ENCODE measurements around the gene RIT2.

The RIT2 gene

DNA sequence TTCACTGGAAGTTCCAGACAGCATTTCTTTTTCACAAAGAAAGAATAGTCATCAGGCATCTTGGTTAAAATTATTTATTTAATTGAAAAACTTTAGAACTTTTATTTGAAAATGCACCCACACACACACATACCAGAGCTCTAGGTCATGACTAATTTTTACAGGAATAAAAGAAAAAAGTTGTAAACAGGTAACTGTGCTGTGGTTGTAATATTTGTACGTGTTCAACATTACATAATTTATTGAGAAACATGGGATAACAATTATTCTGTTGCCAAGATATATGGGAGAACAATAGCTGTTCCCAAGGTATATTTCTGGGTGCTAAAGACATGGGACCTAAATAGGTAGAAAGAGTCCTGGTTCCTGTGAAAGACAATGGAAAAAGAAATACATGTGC lies 104.9 kb downstream of the RIT2 start:
- no peak for DNase-seq (ENCODE audit: low read depth)

DNA sequence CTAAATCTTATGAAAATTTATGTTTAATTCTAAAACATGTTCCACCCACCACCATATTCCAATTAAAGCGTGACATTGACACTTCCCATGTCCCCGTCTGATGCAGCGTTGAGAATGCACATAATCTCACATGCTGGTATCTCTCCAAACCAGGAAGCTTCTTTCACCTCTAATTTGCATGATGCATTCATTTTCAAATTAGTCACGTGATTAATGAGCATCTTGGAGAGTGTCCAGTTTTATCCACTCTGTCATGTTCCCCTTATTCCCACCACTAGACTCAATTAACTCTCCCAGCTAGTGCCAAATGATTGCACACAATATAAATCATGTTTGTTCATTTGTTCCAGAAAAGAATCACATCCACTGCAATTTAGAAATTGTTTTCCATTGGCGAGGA lies 105.8 kb downstream of the RIT2 start:
- no peak for DNase-seq (ENCODE audit: low read depth)

GRCh38 chr18:43007365-43007764 lies 108.1 kb downstream of the RIT2 start:
- DNase-seq (ENCODE audit: low read depth): no peak

DNA sequence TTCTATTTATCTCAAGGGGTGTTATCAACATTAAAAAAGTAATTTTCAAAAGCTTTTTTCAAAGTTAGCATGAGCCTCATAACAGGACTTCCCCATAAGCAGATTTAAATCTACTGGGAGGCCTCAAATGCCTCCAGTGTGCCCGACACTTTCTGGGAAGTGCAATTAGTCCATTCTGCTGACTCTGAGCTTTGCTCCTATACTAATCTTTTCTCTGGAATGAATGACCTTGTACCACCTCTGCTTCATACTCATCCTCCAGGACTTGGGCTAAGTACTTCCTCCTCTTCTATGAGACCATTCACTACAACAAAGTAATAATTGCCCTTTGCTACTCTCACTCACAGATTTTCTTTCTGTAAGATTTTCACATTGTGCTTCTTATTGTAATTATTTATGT lies 111.1 kb downstream of the RIT2 start:
- DNase-seq (ENCODE audit: low read depth): no peak

DNA sequence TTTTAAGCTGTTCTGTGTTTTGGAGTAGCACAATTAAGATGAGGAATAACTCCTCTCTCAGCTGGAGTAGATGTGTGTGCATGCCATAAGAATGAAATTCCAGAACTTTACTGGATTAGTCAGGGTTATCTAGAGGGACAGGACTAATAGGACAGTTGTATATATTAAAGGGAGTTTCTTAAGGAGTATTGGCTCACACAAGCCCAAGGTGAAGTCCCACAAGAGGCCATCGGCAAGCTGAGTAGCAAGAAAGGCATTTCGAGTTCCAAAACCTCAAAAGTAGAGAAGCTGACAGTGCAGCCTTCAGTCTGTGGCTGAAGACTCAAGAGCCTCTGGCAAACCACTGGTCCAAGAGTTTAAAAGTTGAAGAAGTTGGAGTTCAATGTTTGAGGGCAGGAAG lies 113.7 kb downstream of the RIT2 start:
- no peak for DNase-seq (ENCODE audit: low read depth)

DNA sequence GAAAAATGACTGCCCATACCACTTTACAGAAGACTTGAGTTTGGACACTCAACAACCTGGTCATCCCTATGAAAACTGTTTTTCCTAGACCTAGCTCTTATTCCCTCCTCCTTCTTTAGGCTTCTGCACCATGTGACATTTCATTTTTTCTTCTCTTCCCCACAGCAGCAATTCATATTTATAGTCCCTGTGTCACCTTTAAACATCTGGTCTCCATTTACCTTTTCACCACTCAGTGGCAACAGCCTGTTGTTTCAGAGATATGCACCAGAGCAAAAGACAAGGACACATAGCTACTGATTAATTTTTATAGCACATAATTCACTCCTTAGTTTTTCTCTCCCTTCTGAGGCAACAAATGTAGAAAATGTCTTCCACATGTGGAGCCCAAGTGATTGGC lies 118.7 kb downstream of the RIT2 start:
- DNase-seq (ENCODE audit: low read depth): no peak

DNA sequence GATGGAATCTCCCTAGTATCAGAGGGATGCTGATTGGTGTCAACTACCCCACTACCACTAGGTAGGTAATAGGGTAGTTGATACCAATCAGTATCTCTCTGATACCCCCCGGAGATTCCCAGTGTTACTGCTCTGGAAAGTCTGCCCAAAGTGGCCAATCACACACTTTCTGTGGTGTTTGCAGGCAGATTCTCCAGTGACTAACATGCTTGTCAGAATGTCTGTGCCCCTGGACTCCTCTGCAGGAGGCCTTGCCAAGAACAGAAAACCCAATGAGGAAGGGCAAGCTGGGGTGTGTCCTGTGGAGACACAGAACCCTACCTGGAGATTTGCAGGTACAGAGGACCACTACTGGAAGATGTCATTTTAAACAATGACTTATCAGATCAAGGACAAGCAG lies 135.1 kb downstream of the RIT2 start:
- DNase-seq (ENCODE audit: low read depth): no peak

- no peak for DNase-seq (ENCODE audit: low read depth)
Measured at GRCh38 chr18:42977982-42978637, 137.4 kb downstream of the RIT2 start.

DNA sequence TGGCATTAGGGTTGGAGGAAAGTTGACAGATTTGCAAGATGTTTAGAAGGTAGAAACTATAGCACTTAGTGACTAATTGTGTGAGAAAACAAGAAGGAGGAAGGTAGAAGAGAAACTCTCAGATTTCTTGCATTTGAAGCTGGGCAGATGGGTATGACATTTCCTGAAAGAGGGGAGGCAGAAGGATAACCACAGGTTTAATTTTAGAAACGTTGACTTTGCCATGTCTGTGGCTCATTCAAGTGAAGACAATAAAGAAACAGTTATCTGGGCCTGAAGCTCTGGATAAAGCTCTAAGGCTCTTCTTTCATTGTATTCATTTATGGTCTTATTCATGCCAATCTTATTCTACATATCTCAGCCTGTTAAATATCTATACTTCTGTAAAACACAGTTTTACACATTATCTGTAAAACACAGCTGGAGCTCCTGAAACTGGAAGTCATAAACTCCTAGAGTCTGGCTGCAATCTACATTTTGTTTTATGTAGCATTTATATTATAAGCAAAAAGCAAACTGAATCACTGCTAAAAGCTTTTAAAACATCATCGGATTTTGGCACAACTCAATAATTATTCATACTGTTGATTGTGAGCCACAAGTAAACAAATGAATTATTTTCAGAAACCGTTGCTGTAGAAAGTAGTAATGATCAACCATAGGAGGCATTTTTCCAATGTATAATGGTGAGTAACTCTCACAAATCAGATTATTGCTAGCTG lies 138.5 kb downstream of the RIT2 start:
- DNase-seq (ENCODE audit: low read depth): no peak

GRCh38 chr18:42969366-42969765 lies 146.1 kb downstream of the RIT2 start:
- DNase-seq (ENCODE audit: low read depth): no peak

GRCh38 chr18:42961298-42961697 lies 154.2 kb downstream of the RIT2 start:
- no peak for DNase-seq (ENCODE audit: low read depth)

GRCh38 chr18:42959528-42959927 lies 156.0 kb downstream of the RIT2 start:
- no peak for DNase-seq (ENCODE audit: low read depth)

DNA sequence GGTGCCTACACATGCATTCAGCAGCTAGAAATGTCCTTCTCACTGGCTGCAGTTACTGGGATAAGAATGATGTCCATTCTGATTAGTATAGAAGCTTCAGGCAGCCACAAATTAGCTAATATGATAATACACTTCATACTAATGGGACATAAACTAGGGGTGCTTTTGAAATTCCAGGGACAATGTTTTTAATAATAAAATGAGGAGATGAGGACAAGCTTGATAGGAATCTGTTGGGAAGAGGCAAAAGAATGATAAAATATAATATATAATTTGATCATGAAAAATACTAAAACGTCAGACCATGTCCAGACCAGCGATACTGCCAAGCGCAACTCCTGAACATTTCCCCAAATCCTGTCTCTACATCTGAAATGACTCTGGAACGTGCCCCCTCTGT lies 157.1 kb downstream of the RIT2 start:
- DNase-seq (ENCODE audit: low read depth): no peak

DNA sequence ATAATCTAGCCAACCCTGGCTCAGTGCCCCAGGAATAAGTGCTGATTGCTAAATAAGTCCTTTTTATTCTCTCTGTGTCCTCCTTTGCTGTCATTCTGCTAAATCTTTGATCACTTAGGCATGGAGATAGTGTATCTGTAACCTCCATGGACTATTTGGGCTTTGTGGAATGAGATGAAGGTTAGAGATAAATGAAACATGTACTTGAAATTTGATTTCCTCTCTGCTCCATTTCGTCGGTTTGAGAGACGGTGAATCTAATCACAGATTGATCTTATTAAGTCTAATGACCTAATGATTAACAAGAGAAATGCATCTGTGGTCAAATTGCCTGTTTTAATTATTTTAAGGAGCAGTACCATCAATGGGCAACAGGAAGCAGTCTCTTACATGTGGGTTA lies 159.2 kb downstream of the RIT2 start:
- no peak for DNase-seq (ENCODE audit: low read depth)

- DNase-seq (ENCODE audit: low read depth): no peak
Measured at GRCh38 chr18:42954887-42955286, 160.6 kb downstream of the RIT2 start.

DNA sequence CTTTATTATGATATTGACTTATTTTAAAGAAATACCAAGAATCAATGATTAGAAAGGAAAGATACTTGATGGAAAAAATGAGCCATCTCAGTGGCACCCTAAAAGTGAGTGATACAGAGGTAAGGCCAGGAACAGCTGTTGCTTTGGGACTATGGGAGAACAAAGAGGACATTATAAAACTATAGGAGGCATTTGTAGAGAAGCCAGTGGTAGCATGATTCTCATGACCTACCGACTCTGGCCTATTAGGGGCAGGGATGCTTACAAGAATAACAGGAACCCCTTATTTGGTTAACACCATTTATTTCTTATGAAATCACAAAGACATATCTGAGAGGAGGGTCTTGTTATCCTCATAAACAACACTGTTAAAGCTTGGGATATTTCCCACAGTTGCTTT lies 162.2 kb downstream of the RIT2 start:
- no peak for DNase-seq (ENCODE audit: low read depth)

GRCh38 chr18:42950732-42951131 lies 164.8 kb downstream of the RIT2 start:
- DNase-seq (ENCODE audit: low read depth): no peak

- DNase-seq (ENCODE audit: low read depth): no peak
Measured at GRCh38 chr18:42948831-42949230, 166.7 kb downstream of the RIT2 start.

- no peak for DNase-seq (ENCODE audit: low read depth)
Measured at GRCh38 chr18:42941860-42942259, 173.6 kb downstream of the RIT2 start.

- DNase-seq (ENCODE audit: low read depth): no peak
Measured at GRCh38 chr18:42941021-42941420, 174.5 kb downstream of the RIT2 start.

- no peak for DNase-seq (ENCODE audit: low read depth)
Measured at GRCh38 chr18:42937436-42937835, 178.0 kb downstream of the RIT2 start.

- no peak for DNase-seq (ENCODE audit: low read depth)
Measured at GRCh38 chr18:42936289-42936688, 179.2 kb downstream of the RIT2 start.

DNA sequence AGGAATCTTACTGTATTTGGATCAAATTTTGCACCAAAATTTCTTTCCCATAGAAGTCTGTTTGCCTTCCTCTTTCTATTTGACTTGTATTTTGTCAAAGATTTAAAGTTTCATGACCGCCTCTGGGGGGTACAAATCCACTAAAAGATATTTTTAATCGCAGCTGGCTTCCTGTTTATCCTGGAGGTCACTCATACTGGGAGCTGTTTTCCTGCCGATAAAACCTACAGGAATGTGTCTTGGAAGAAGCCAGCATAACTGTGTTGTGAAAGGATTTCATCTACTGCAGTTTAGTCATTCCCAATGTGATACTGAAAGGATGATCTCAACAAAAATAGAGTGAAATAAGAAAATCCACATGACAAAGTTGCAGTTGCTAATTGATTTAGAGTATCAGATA lies 184.0 kb downstream of the RIT2 start:
- DNase-seq (ENCODE audit: low read depth): peak; percentile 63

DNA sequence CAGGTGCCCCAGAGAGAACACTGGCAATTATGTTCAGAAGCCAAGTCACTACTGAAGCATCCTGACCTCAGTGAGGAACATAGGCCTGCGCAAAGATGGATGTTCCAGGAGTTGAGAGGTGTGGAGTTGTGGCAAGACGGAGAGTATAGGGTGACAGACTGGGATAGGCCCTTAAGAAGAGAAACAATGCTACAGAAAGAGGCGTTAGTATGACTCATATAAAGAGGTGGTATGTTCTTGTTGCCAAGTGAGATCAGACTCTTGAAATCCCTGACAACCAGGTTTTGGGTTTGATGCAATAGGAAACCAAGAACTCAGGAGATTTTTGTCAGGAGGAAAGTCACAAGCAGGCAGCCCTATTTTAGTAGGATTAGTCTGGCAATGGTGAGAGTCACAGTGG lies 185.6 kb downstream of the RIT2 start:
- peak; percentile 32 for DNase-seq (ENCODE audit: low read depth)

Data from non-pigmented ciliary epithelial cell (primary cell).